Measurements from ENCODE around the gene BCAR3.
"Not testable (repeated sequence)": the region's sequence is repeated elsewhere in the genome, so short reads cannot be mapped to it uniquely, and the experiment has no call there.

Gene BCAR3

GRCh38 chr1:93593854-93594602, 87.6 kb downstream of the BCAR3 start:
- DNase-seq = no peak

- no peak for DNase-seq
These were observed 89.1 kb downstream of the BCAR3 start for GRCh38 chr1:93592551-93592949.

GRCh38 chr1:93591676-93592550, 89.7 kb downstream of the BCAR3 start:
- DNase-seq = no peak

GRCh38 chr1:93591291-93591675, 90.4 kb downstream of the BCAR3 start:
- not testable (repeated sequence) for DNase-seq

GRCh38 chr1:93588955-93589354, 92.7 kb downstream of the BCAR3 start:
- no peak for DNase-seq

GRCh38 chr1:93588206-93588605, 93.4 kb downstream of the BCAR3 start:
- DNase-seq = no peak

GRCh38 chr1:93587354-93587753, 94.3 kb downstream of the BCAR3 start:
- no peak for DNase-seq

GRCh38 chr1:93585059-93585966, 96.3 kb downstream of the BCAR3 start:
- DNase-seq = no peak

GRCh38 chr1:93584261-93585003, 97.2 kb downstream of the BCAR3 start:
- DNase-seq = no peak

- DNase-seq = no peak
These were observed 99.5 kb downstream of the BCAR3 start for GRCh38 chr1:93581917-93582850.

- no peak for DNase-seq
These were observed 101.7 kb downstream of the BCAR3 start for GRCh38 chr1:93579891-93580290.

GRCh38 chr1:93578911-93579825, 102.5 kb downstream of the BCAR3 start:
- no peak for DNase-seq

- no peak for DNase-seq
These were observed 103.2 kb downstream of the BCAR3 start for GRCh38 chr1:93578433-93578830.

GRCh38 chr1:93577536-93578432, 103.9 kb downstream of the BCAR3 start:
- no peak for DNase-seq

- DNase-seq = no peak
These were observed 104.9 kb downstream of the BCAR3 start for GRCh38 chr1:93576746-93577145.

GRCh38 chr1:93576346-93576745, 105.3 kb downstream of the BCAR3 start:
- DNase-seq = no peak

- no peak for DNase-seq
These were observed 105.9 kb downstream of the BCAR3 start for GRCh38 chr1:93575621-93576284.

- DNase-seq = no peak
These were observed 106.6 kb downstream of the BCAR3 start for GRCh38 chr1:93574991-93575390.

All from OCI-M1 (cell line).